ENCODE measurements around the gene FMO4.
"Not testable (repeated sequence)": the region's sequence is repeated elsewhere in the genome, so short reads cannot be mapped to it uniquely, and the experiment has no call there.

Gene FMO4

GRCh38 chr1:171352554-171352953 is 38.6 kb downstream of the FMO4 start:
- H3K4me2 ChIP-seq (ENCODE audit: low read length) = no peak overlapping the region
- no peaks in the 10 kb centered on the region for H3K27me3 ChIP-seq (ENCODE audit: control insufficient read depth, low read length)
- no peak overlapping the region for H3K27ac ChIP-seq (ENCODE audit: low read depth, low read length)
- no peaks in the 10 kb centered on the region for H3K36me3 ChIP-seq (ENCODE audit: control insufficient read depth, low read length)
- no peaks in the 10 kb centered on the region for H3K9me3 ChIP-seq (ENCODE audit: control insufficient read depth, insufficient read depth, low read length)
- H3K79me2 ChIP-seq (ENCODE audit: control insufficient read depth, low read length) = no peaks in the 10 kb centered on the region
- H3F3A ChIP-seq (ENCODE audit: control insufficient read depth, insufficient read depth) = no peaks in the 10 kb centered on the region
- TF ChIP-seq CTCF (IDR thresholded peaks at IDR 0.05; ENCODE audit: low read depth, low read length, poor library complexity, severe bottlenecking) (no peak), EZH2phosphoT487 (IDR thresholded peaks at IDR 0.05; ENCODE audit: borderline replicate concordance, low read length) (no peak)
- no peak overlapping the region for H3K4me3 ChIP-seq (ENCODE audit: low read length)
- no peaks in the 10 kb centered on the region for H3K9me2 ChIP-seq (replicated peaks; ENCODE audit: control insufficient read depth, low read length)
- H4K20me1 ChIP-seq (ENCODE audit: control insufficient read depth, insufficient read depth, low read depth, low read length) = no peaks in the 10 kb centered on the region
- H3K4me1 ChIP-seq (ENCODE audit: control insufficient read depth, low read length) = no peaks in the 10 kb centered on the region

GRCh38 chr1:171355727-171356126 is 41.7 kb downstream of the FMO4 start:
- no peaks in the 10 kb centered on the region for H4K20me1 ChIP-seq (ENCODE audit: control insufficient read depth, insufficient read depth, low read depth, low read length)
- no peaks in the 10 kb centered on the region for H3K9me2 ChIP-seq (replicated peaks; ENCODE audit: control insufficient read depth, low read length)
- no peaks in the 10 kb centered on the region for H3K9me3 ChIP-seq (ENCODE audit: control insufficient read depth, insufficient read depth, low read length)
- H3K4me1 ChIP-seq (ENCODE audit: control insufficient read depth, low read length) = no peaks in the 10 kb centered on the region
- no peaks in the 10 kb centered on the region for H3F3A ChIP-seq (ENCODE audit: control insufficient read depth, insufficient read depth)
- H3K27me3 ChIP-seq (ENCODE audit: control insufficient read depth, low read length) = no peaks in the 10 kb centered on the region
- H3K27ac ChIP-seq (ENCODE audit: low read depth, low read length) = no peak overlapping the region
- no peak overlapping the region for H3K4me2 ChIP-seq (ENCODE audit: low read length)
- no peak overlapping the region for H3K4me3 ChIP-seq (ENCODE audit: low read length)
- H3K79me2 ChIP-seq (ENCODE audit: control insufficient read depth, low read length) = no peaks in the 10 kb centered on the region
- TF ChIP-seq CTCF (IDR thresholded peaks at IDR 0.05; ENCODE audit: low read depth, low read length, poor library complexity, severe bottlenecking) = no peak
- no peak for TF ChIP-seq EZH2phosphoT487 (IDR thresholded peaks at IDR 0.05; ENCODE audit: borderline replicate concordance, low read length)
- H3K36me3 ChIP-seq (ENCODE audit: control insufficient read depth, low read length) = no peaks in the 10 kb centered on the region

- Histone ChIP-seq H3K27me3 (ENCODE audit: control insufficient read depth, low read length) (no peaks in the 10 kb centered on the region), H3K79me2 (ENCODE audit: control insufficient read depth, low read length) (no peaks in the 10 kb centered on the region), H3K27ac (ENCODE audit: low read depth, low read length) (no peak overlapping the region), H3K9me3 (ENCODE audit: control insufficient read depth, insufficient read depth, low read length) (no peaks in the 10 kb centered on the region), H3K9me2 (replicated peaks; ENCODE audit: control insufficient read depth, low read length) (no peaks in the 10 kb centered on the region), H3K4me2 (ENCODE audit: low read length) (no peak overlapping the region), H3K36me3 (ENCODE audit: control insufficient read depth, low read length) (no peaks in the 10 kb centered on the region), H3K4me1 (ENCODE audit: control insufficient read depth, low read length) (no peaks in the 10 kb centered on the region), H3F3A (ENCODE audit: control insufficient read depth, insufficient read depth) (no peaks in the 10 kb centered on the region), H3K4me3 (ENCODE audit: low read length) (no peak overlapping the region), H4K20me1 (ENCODE audit: control insufficient read depth, insufficient read depth, low read depth, low read length) (no peaks in the 10 kb centered on the region)
- no peak for TF ChIP-seq CTCF (IDR thresholded peaks at IDR 0.05; ENCODE audit: low read depth, low read length, poor library complexity, severe bottlenecking)
- TF ChIP-seq EZH2phosphoT487 (IDR thresholded peaks at IDR 0.05; ENCODE audit: borderline replicate concordance, low read length) = no peak
Measured at GRCh38 chr1:171357179-171357578, 43.2 kb downstream of the FMO4 start.

GRCh38 chr1:171359355-171359648 is 45.3 kb downstream of the FMO4 start:
- not testable (repeated sequence) for H3K4me1 ChIP-seq (ENCODE audit: control insufficient read depth, low read length); H3K36me3 ChIP-seq (ENCODE audit: control insufficient read depth, low read length); H3K9me3 ChIP-seq (ENCODE audit: control insufficient read depth, insufficient read depth, low read length)

GRCh38 chr1:171359731-171360527 is 45.9 kb downstream of the FMO4 start:
- H3K27ac ChIP-seq (ENCODE audit: low read depth, low read length); H3K36me3 ChIP-seq (ENCODE audit: control insufficient read depth, low read length); H3K9me2 ChIP-seq (replicated peaks; ENCODE audit: control insufficient read depth, low read length); H3K9me3 ChIP-seq (ENCODE audit: control insufficient read depth, insufficient read depth, low read length); H3K79me2 ChIP-seq (ENCODE audit: control insufficient read depth, low read length); H3K4me3 ChIP-seq (ENCODE audit: low read length); H3K27me3 ChIP-seq (ENCODE audit: control insufficient read depth, low read length); H3K4me2 ChIP-seq (ENCODE audit: low read length); H4K20me1 ChIP-seq (ENCODE audit: control insufficient read depth, insufficient read depth, low read depth, low read length); H3K4me1 ChIP-seq (ENCODE audit: control insufficient read depth, low read length); H3F3A ChIP-seq (ENCODE audit: control insufficient read depth, insufficient read depth): not testable (repeated sequence)

More at GRCh38 chr1:171359355-171359648, 45.3 kb downstream of the FMO4 start:
- not testable (repeated sequence) for H3K79me2 ChIP-seq (ENCODE audit: control insufficient read depth, low read length); H3K4me2 ChIP-seq (ENCODE audit: low read length); H3K27ac ChIP-seq (ENCODE audit: low read depth, low read length); H3K4me3 ChIP-seq (ENCODE audit: low read length); H3K9me2 ChIP-seq (replicated peaks; ENCODE audit: control insufficient read depth, low read length); H3K27me3 ChIP-seq (ENCODE audit: control insufficient read depth, low read length); H4K20me1 ChIP-seq (ENCODE audit: control insufficient read depth, insufficient read depth, low read depth, low read length); H3F3A ChIP-seq (ENCODE audit: control insufficient read depth, insufficient read depth)

Measured in DOHH2 (cell line).